Neural cell (in vitro differentiated cells): ENCODE data around the gene HPD. TPM values are rescaled to one million over a fixed set of nuclear protein-coding genes. Genes with fewer than 3 reads are reported as not detected.

Experiments used
- H2AFZ ChIP-seq: fragments of 200-600, 300-800 bp; sonication (generic), shearing (Covaris generic); 2 replicates; pipeline ENCODE4 v1.6.0; 2014; ENCODE audit warnings: low read depth, mild to moderate bottlenecking, antibody characterized with exemption, low read length, moderate library complexity
- H3F3A ChIP-seq: fragments of 200-600 bp; shearing (Covaris generic); 2 replicates; pipeline ENCODE4 v1.6.1; 2016; ENCODE audit warnings: mild to moderate bottlenecking, moderate library complexity, mixed read lengths, antibody characterized with exemption, low read length; ENCODE audit not compliant: insufficient read depth, poor library complexity, severe bottlenecking
- H3K27ac ChIP-seq: fragments of 200-600, 300-800 bp; sonication (generic), shearing (Covaris generic); 2 replicates; pipeline ENCODE4 v1.5.1; 2014; ENCODE audit warnings: mild to moderate bottlenecking, low read length, moderate library complexity
- H3K27me3 ChIP-seq: fragments of 300-800, 200-600 bp; sonication (generic), shearing (Covaris generic); 2 replicates; pipeline ENCODE4 v1.6.0; 2014; ENCODE audit warnings: mild to moderate bottlenecking, low read depth, low read length, moderate library complexity; ENCODE audit not compliant: insufficient read depth
- H3K36me3 ChIP-seq: fragments of 300-800, 200-600 bp; sonication (generic), shearing (Covaris generic); 2 replicates; pipeline ENCODE4 v1.5.1; 2014; ENCODE audit warnings: mild to moderate bottlenecking, antibody characterized with exemption, low read length, moderate library complexity; ENCODE audit not compliant: insufficient read depth
- H3K4me2 ChIP-seq: fragments of 300-800, 200-600 bp; sonication (generic), shearing (Covaris generic); 2 replicates; pipeline ENCODE4 v1.6.0; 2014; ENCODE audit warnings: mild to moderate bottlenecking, low read length
- H3K4me3 ChIP-seq: fragments of 300-800, 200-600 bp; sonication (generic), shearing (Covaris generic); 2 replicates; pipeline ENCODE4 v1.5.1; 2014; ENCODE audit warnings: mild to moderate bottlenecking, low read length, moderate library complexity
- H3K79me2 ChIP-seq: fragments of 200-600 bp; shearing (Covaris generic); replicated peaks from 2 replicates; pipeline ENCODE4 v1.6.0; 2014; ENCODE audit warnings: mild to moderate bottlenecking, low read length, moderate library complexity; ENCODE audit not compliant: insufficient read depth
- H3K9ac ChIP-seq: fragments of 300-800, 200-600 bp; sonication (generic), shearing (Covaris generic); 2 replicates; pipeline ENCODE4 v1.6.1; 2016; ENCODE audit warnings: mild to moderate bottlenecking, low read length, mixed read lengths
- H3K9me2 ChIP-seq: fragments of 200-600 bp; shearing (Covaris generic); 2 replicates; pipeline ENCODE4 v1.6.1; 2016; ENCODE audit warnings: mild to moderate bottlenecking, low read length, mixed read lengths; ENCODE audit not compliant: insufficient read depth
- H3K9me3 ChIP-seq: fragments of 200-600, 300-800 bp; sonication (generic), shearing (Covaris generic); 2 replicates; pipeline ENCODE4 v1.6.1; 2016; ENCODE audit warnings: mild to moderate bottlenecking, mixed run types, low read length, moderate library complexity, mixed read lengths
- H4K20me1 ChIP-seq: fragments of 200-600 bp; shearing (Covaris generic); 2 replicates; pipeline ENCODE4 v1.6.1; 2016; ENCODE audit warnings: mild to moderate bottlenecking, mixed run types; ENCODE audit not compliant: insufficient read depth
- EP300 ChIP-seq: fragments of 450-650 bp; conservative IDR thresholded peaks from 2 replicates; pipeline ENCODE4 v1.6.1; 2014; ENCODE audit warnings: antibody characterized with exemption, mild to moderate bottlenecking, moderate library complexity; ENCODE audit not compliant: poor library complexity, severe bottlenecking
- EZH2 ChIP-seq: fragments of 200-600, 300-800 bp; shearing (Covaris generic), sonication (generic); IDR thresholded peaks from 2 replicates; pipeline ENCODE4 v1.6.1; 2014; ENCODE audit warnings: antibody characterized with exemption, low read length, borderline replicate concordance, mild to moderate bottlenecking; ENCODE audit not compliant: insufficient read depth, poor library complexity, severe bottlenecking
- MXI1 ChIP-seq: fragments of 450-650 bp; conservative IDR thresholded peaks from 2 replicates; pipeline ENCODE4 v1.6.1; 2014; ENCODE audit warnings: antibody characterized with exemption, mild to moderate bottlenecking; ENCODE audit not compliant: poor library complexity, severe bottlenecking
- POLR2AphosphoS5 ChIP-seq: IDR thresholded peaks from 2 replicates; pipeline ENCODE4 v1.6.1; 2012
- RAD21 ChIP-seq: fragments of 450-650 bp; conservative IDR thresholded peaks from 2 replicates; pipeline ENCODE4 v1.6.1; 2014; ENCODE audit warnings: antibody characterized with exemption, mild to moderate bottlenecking, moderate library complexity
- REST ChIP-seq: IDR thresholded peaks from 2 replicates; pipeline ENCODE4 v1.6.1; 2012; ENCODE audit warnings: borderline replicate concordance
- SMC3 ChIP-seq: fragments of 450-650 bp; conservative IDR thresholded peaks from 2 replicates; pipeline ENCODE4 v1.6.1; 2014; ENCODE audit warnings: antibody characterized with exemption, mild to moderate bottlenecking, moderate library complexity; ENCODE audit not compliant: poor library complexity
- TAF1 ChIP-seq: IDR thresholded peaks from 2 replicates; pipeline ENCODE4 v1.6.1; 2012; ENCODE audit warnings: low read depth
- polyA plus RNA-seq: library from polyadenylated mRNA; depleted of rRNA; stranded (reverse); fragments of >200 nt; gene quantifications from 2 replicates; pipeline ENCODE4 v1.2.3, GENCODE V29; 2014
- TF ChIP-seq, protein P1 (sequence below): fragments of 450-650 bp; IDR thresholded peaks from 2 replicates; pipeline ENCODE4 v1.5.1; 2014; ENCODE audit warnings: antibody characterized with exemption, mild to moderate bottlenecking, moderate library complexity; ENCODE audit not compliant: poor library complexity, severe bottlenecking

Gene HPD
- polyA plus RNA-seq, 1 donor from 2014 or later = not detected

GRCh38 chr12:121839993-121840761 is 18.5 kb downstream of the HPD start:
- H3K27ac ChIP-seq = no peak overlapping the region
- H3K36me3 ChIP-seq = no peaks in the 10 kb centered on the region
- H3K4me2 ChIP-seq = peak overlapping the region; percentile 35
- H3K79me2 ChIP-seq = no peaks in the 10 kb centered on the region
- no peaks in the 10 kb centered on the region for H3K27me3 ChIP-seq
- H3K9ac ChIP-seq = no peak overlapping the region
- no peak for TF ChIP-seq REST
- no peak for TF ChIP-seq TAF1
- no peak for TF ChIP-seq SMC3
- no peak for TF ChIP-seq RAD21
- TF ChIP-seq MXI1 = no peak
- no peak for TF ChIP-seq POLR2AphosphoS5
- TF ChIP-seq EZH2 = no peak
- no peak for TF ChIP-seq EP300
- TF ChIP-seq, protein P1, sequence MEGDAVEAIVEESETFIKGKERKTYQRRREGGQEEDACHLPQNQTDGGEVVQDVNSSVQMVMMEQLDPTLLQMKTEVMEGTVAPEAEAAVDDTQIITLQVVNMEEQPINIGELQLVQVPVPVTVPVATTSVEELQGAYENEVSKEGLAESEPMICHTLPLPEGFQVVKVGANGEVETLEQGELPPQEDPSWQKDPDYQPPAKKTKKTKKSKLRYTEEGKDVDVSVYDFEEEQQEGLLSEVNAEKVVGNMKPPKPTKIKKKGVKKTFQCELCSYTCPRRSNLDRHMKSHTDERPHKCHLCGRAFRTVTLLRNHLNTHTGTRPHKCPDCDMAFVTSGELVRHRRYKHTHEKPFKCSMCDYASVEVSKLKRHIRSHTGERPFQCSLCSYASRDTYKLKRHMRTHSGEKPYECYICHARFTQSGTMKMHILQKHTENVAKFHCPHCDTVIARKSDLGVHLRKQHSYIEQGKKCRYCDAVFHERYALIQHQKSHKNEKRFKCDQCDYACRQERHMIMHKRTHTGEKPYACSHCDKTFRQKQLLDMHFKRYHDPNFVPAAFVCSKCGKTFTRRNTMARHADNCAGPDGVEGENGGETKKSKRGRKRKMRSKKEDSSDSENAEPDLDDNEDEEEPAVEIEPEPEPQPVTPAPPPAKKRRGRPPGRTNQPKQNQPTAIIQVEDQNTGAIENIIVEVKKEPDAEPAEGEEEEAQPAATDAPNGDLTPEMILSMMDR = no peak
- no peaks in the 10 kb centered on the region for H3K9me3 ChIP-seq
- H4K20me1 ChIP-seq = no peaks in the 10 kb centered on the region
- H3K9me2 ChIP-seq = no peaks in the 10 kb centered on the region
- H3K4me3 ChIP-seq = peak overlapping the region; percentile 62
- no peaks in the 10 kb centered on the region for H3F3A ChIP-seq
- H2AFZ ChIP-seq = peak overlapping the region; percentile 40

GRCh38 chr12:121839106-121839992 is 19.3 kb downstream of the HPD start:
- H3K4me3 ChIP-seq = peak overlapping the region; percentile 62
- no peaks in the 10 kb centered on the region for H3K36me3 ChIP-seq
- no peaks in the 10 kb centered on the region for H3K79me2 ChIP-seq
- no peaks in the 10 kb centered on the region for H3F3A ChIP-seq
- no peaks in the 10 kb centered on the region for H3K9me3 ChIP-seq
- no peaks in the 10 kb centered on the region for H3K27me3 ChIP-seq
- TF ChIP-seq SMC3 = no peak
- peak; percentile 20 for TF ChIP-seq MXI1
- TF ChIP-seq, protein P1 = peak; percentile 42
- H3K27ac ChIP-seq = no peak overlapping the region
- H3K9me2 ChIP-seq = no peaks in the 10 kb centered on the region
- no peak overlapping the region for H3K9ac ChIP-seq
- H4K20me1 ChIP-seq = no peaks in the 10 kb centered on the region
- H2AFZ ChIP-seq = peak overlapping the region; percentile 40
- H3K4me2 ChIP-seq = peak overlapping the region; percentile 35
